GM06990 (cell line): Measurements from ENCODE around the gene CDC42BPB.

Source experiments
- DNase-seq: peaks from one replicate; pipeline ENCODE4 v3.0.0-alpha.2; 2011; ENCODE audit not compliant: insufficient read length; ENCODE audit errors: extremely low read depth
- H3K27me3 ChIP-seq: replicated peaks from 2 replicates; pipeline ENCODE4 v1.6.0; 2011; ENCODE audit warnings: low read length; ENCODE audit not compliant: control insufficient read depth, insufficient read depth
- H3K36me3 ChIP-seq: 2 replicates; pipeline ENCODE4 v1.5.1; 2011; ENCODE audit warnings: low read length; ENCODE audit not compliant: control insufficient read depth, insufficient read depth
- H3K4me3 ChIP-seq: replicated peaks from 2 replicates; pipeline ENCODE4 v1.5.1; 2011; ENCODE audit warnings: low read depth, mild to moderate bottlenecking, control low read depth, low read length
- TF ChIP-seq, protein P1 (sequence below): IDR thresholded peaks from 2 replicates; pipeline ENCODE4 v1.5.1; 2011; ENCODE audit warnings: low read length, control low read depth, mild to moderate bottlenecking, inconsistent platforms; ENCODE audit not compliant: insufficient read depth, poor library complexity, severe bottlenecking

Gene CDC42BPB

DNA sequence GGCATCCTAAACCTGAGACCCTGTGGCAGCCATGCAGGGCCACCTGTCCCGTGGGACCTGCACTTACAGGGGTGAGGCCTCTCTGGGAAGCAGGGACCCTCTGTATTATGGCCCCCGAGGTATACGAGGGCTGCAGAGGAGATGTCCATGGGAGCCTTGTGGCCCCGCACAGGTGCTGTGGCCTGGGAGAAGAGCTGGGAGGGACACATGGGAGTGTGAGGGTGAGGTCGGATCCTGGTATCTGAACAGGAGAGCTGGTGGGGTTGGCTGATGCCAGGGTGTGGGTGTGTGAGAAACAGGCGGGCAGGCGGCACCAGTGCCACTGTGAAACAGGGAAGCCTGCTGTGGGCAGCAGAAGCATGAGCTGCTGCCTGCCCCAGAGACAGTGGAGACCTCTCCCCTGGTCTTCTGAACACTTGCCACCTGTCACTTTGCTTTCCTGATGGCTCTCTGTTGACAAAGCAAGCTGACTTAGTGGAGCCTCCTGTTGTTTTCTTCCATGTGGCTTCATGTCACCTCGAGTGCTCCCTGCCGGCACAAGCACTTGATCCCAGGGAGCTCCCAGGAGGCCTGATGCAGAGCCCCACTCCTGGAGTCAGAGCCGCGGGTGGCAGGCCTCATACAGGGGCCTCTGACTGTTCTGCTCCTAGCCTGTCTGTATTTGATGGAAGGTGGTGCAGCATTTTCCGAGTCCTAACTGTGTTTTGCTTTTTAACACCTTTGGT lies 154.7 kb downstream of the CDC42BPB start:
- DNase-seq: no peak
- Histone ChIP-seq H3K36me3 (peaks cover 43% of the 10 kb centered on the region), H3K27me3 (no peaks in the 10 kb centered on the region), H3K4me3 (no peak overlapping the region)
- TF ChIP-seq, protein P1, sequence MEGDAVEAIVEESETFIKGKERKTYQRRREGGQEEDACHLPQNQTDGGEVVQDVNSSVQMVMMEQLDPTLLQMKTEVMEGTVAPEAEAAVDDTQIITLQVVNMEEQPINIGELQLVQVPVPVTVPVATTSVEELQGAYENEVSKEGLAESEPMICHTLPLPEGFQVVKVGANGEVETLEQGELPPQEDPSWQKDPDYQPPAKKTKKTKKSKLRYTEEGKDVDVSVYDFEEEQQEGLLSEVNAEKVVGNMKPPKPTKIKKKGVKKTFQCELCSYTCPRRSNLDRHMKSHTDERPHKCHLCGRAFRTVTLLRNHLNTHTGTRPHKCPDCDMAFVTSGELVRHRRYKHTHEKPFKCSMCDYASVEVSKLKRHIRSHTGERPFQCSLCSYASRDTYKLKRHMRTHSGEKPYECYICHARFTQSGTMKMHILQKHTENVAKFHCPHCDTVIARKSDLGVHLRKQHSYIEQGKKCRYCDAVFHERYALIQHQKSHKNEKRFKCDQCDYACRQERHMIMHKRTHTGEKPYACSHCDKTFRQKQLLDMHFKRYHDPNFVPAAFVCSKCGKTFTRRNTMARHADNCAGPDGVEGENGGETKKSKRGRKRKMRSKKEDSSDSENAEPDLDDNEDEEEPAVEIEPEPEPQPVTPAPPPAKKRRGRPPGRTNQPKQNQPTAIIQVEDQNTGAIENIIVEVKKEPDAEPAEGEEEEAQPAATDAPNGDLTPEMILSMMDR: no peak

DNA sequence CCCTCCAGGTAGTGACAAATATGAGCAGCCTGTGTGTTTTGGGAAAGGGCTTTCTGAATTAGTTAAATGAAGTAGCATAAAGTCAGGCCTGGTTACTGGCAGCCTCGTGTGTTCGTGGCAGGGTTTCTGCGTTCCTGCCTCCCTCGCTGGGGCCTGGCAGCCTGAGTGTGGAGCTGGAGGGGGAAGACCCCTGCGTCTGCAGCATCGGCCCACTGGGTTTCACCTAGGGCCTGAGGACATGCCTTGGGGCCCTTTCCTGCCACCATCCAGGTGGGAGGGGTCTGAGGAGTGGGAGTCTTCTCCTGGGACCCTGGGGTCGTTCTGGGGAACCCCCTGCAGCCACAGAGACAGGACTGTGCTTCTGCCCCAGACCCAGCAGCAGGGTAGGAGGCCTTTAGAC lies 155.3 kb downstream of the CDC42BPB start:
- peaks cover 39% of the 10 kb centered on the region for H3K36me3 ChIP-seq
- no peak for DNase-seq
- TF ChIP-seq, protein P1: no peak
- peak overlapping the region; percentile 32 for H3K4me3 ChIP-seq
- H3K27me3 ChIP-seq: no peaks in the 10 kb centered on the region

DNA sequence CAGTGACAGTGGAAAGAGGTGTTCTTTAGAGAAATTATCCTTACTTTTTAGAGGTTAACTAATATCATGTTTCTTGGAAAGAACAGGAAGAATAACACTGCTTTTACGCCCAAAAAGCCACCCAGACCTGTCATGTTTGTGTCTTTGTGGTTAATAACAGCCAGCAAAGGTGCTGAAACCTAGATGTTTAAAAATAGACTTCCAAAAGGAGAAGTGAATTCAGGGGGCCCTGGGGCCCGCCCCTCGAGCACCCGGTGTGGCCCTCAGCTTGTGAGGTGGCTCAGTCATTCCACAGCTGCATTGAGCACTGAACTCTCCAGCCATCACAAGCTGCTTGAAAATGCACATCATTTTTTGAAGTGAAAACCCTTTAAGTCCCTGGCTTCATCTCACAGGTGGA lies 155.7 kb downstream of the CDC42BPB start:
- peak overlapping the region; percentile 45 for H3K4me3 ChIP-seq
- DNase-seq: peak; percentile 93
- H3K27me3 ChIP-seq: no peaks in the 10 kb centered on the region
- TF ChIP-seq, protein P1: no peak
- H3K36me3 ChIP-seq: peaks cover 34% of the 10 kb centered on the region

DNA sequence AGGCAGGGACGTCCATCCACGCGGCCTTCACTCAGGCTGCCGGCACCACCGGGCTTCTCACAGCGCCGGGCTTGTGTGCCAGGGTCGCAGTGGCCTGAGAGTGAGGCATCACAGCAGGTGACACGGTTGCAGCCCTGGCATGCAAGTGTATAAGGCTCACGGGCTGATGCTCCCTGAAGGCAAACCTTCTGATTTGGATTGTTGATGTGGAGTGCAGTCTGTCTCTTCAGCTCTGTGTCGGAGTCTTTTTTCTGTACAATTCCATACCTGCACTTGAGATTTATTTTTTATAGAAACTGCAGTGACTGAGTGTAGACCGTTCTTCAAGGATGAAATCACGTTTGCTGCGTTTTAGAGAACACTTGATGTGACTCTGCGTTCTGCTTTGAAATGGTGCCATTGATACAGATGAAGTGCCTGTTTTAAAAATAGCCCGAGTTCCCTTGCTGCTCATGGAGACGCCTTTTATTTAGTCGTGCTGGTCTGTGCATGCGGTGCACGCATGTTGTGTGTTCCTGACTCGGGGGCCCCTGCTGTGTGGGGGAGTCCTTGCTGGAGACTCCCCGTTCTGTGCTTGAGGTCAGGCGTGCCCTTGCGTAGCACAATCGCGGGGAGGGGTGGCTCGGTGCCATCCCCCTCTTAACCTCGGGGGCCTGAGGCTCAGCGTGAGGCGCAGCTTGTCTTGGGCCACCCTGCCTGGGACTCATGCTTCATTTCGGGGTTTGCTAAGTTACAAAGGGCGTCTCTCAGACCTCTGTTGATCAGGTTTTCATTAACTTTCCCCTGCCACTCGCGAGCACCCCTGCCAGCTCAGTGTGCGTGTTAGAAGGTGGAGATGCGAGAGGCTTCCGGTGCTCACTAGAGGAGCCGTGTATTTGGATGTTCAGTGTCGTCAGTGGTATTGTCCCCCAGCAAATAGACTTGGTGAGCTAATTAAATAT lies 156.4 kb downstream of the CDC42BPB start:
- Histone ChIP-seq H3K36me3 (peaks cover 37% of the 10 kb centered on the region), H3K4me3 (peak overlapping the region; percentile 45), H3K27me3 (no peaks in the 10 kb centered on the region)
- peak; percentile 78 for DNase-seq
- TF ChIP-seq, protein P1: no peak

DNA sequence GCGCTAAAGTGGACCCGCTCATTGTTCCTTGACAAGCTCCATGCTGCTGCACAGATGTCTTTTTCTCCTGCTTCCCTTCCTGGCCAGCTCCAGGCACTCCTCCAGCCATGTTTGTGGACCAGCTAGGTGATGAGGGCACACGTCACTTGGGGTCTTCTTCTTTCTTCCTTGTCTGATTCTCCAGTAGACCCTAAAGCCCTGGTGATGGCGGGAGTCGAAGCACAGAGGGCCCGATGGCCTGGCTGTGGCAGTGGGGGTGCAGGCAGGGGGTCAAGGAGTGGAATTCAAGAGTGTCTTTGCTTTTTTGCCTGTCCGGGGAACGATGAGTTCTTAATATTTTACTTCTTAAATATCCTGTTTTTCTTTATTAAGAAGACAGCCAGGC lies 157.8 kb downstream of the CDC42BPB start:
- H3K4me3 ChIP-seq: no peak overlapping the region
- peaks cover 39% of the 10 kb centered on the region for H3K36me3 ChIP-seq
- TF ChIP-seq, protein P1: no peak
- no peak for DNase-seq
- no peaks in the 10 kb centered on the region for H3K27me3 ChIP-seq
